GM12878 (cell line): ENCODE results near the gene CDCP2.

Source experiments
- BCLAF1 ChIP-seq: fragments of 450-650 bp; IDR thresholded peaks from 2 replicates; pipeline ENCODE4 v1.6.1; 2017; ENCODE audit warnings: antibody characterized with exemption, mild to moderate bottlenecking, moderate library complexity
- CUX1 ChIP-seq: IDR thresholded peaks from 2 replicates; pipeline ENCODE4 v1.6.1; 2012; ENCODE audit warnings: improper control_type of control experiment, low read depth, low read length; ENCODE audit not compliant: insufficient replicate concordance
- NBN ChIP-seq: fragments of 450-650 bp; IDR thresholded peaks from 2 replicates; pipeline ENCODE4 v1.6.1; 2016
- TAF1 ChIP-seq: IDR thresholded peaks from 2 replicates; pipeline ENCODE4 v1.6.1; 2011; ENCODE audit warnings: mild to moderate bottlenecking, low read depth, low read length, borderline replicate concordance

GRCh38 chr1:54096877-54097240 is 55.9 kb downstream of the CDCP2 start:
- TF ChIP-seq TAF1, result no peak
- TF ChIP-seq NBN, result no peak
- no peak for TF ChIP-seq BCLAF1
- no peak for TF ChIP-seq CUX1
